ENCODE data around the gene SNAP29.

Gene SNAP29

DNA sequence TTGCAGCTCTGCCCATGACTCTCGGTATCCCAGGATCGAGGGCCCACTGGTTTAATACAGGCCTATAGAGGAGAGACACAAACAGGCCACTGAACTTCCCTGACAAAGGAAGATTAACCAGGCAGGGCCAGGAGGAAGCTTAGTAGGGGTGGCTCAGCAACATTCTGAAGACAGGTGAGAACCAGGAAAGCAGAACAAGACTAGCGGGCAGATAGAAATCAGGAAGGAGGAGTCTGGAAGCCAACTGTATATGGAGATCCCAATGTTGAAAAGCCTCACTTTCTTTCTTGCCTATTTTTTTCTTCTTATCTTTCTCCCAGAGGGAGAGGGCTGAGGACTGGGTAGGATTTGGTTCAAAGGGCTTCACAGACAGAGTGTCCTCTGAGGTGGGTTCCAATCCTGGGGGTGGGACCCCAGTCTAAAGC lies 5.6 kb upstream of the SNAP29 start:
- Mint-ChIP-seq H3K27ac (peak overlapping the region in 2 of 3 experiments; percentile 20 to 70), H3K4me3 (no peak overlapping the region), H3K4me1 (peaks cover 37% of the 10 kb centered on the region), H3K36me3 (ENCODE audit: low read depth) (no peaks in the 10 kb centered on the region), H3K9me3 (no peaks in the 10 kb centered on the region), H3K27me3 (ENCODE audit: low read depth) (no peaks in the 10 kb centered on the region)
- no peak for TF ChIP-seq CTCF (IDR thresholded peaks at IDR 0.05; ENCODE audit: unreplicated experiment in 3 of 3)

GRCh38 chr22:20857247-20857643 lies 1.6 kb upstream of the SNAP29 start:
- TF ChIP-seq CTCF (IDR thresholded peaks at IDR 0.05; ENCODE audit: unreplicated experiment in 3 of 3): no peak
- H3K4me1 Mint-ChIP-seq: peaks cover 39% of the 10 kb centered on the region
- H3K27ac Mint-ChIP-seq: peak overlapping the region; percentile 5 to 79 (median 50)
- peaks cover 4% of the 10 kb centered on the region for H3K36me3 Mint-ChIP-seq (ENCODE audit: low read depth)
- no peaks in the 10 kb centered on the region for H3K27me3 Mint-ChIP-seq (ENCODE audit: low read depth)
- peak overlapping the region; percentile 88 to 91 (median 91) for H3K4me3 Mint-ChIP-seq
- H3K9me3 Mint-ChIP-seq: no peaks in the 10 kb centered on the region

DNA sequence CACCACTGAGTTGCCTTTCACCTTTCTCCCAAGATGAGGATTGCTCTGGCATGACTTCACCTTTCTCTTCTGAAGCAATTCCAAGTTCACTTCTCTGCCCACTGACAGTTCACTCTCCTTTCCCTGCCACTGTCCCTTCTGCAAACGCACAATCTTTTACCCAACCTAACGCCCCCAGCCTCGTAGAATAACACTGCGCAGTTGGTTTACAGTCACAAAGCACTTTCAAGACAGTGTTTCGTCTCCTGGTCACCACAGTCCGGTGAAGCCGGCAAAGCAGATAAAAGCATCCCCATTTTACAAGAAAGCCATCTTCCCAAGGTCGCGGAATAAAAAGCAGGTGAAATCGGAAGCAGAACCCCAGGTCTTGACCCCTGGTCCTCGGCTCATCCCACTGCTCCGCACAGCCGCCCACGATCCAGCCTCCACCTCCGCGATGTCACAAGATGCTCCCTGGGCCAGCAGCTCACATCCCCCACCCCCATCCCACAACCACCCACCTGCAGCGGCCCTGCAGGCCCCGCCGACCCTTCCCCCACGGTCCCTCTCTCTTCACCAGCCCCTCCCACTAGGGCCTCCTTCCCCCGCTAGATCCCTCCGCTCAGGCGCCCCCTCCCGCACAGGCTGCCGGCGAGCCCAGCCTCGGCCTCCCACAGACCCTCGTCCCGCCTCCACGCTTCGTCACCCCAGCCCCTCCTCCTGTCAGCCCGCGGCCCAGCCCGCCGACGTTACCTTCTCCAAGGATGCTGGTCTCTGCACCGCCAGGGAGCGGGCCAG lies 781 bp upstream of the SNAP29 start:
- Mint-ChIP-seq H3K36me3 (ENCODE audit: low read depth) (peaks cover 7% of the 10 kb centered on the region), H3K27ac (peak overlapping the region; percentile 50 to 79 (median 61)), H3K9me3 (no peaks in the 10 kb centered on the region), H3K27me3 (ENCODE audit: low read depth) (no peaks in the 10 kb centered on the region), H3K4me3 (peak overlapping the region; percentile 88 to 91 (median 91)), H3K4me1 (peaks cover 31% of the 10 kb centered on the region)
- TF ChIP-seq CTCF (IDR thresholded peaks at IDR 0.05; ENCODE audit: unreplicated experiment in 3 of 3): no peak

DNA sequence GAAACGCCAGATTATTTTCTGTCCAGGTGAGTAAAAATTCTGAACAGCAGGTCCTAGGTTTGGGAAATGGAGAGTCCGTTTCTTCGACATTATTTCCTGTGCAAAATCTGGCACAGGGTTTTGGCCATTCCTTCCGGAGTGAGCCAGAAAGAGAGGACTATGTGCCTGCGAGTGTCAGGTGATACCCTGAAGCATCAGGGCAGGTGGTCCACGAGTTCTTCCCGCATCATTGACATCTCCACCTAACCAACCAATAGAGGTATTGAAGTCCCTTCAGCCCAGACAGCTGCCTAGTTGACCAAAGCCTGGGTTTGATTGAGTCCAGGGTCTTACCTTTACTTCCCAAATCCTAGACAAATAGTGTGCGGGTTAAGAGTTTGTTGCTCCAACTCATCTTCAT lies 808 bp downstream of the SNAP29 start:
- no peaks in the 10 kb centered on the region for H3K27me3 Mint-ChIP-seq (ENCODE audit: low read depth)
- no peak for TF ChIP-seq CTCF (IDR thresholded peaks at IDR 0.05; ENCODE audit: unreplicated experiment in 3 of 3)

GRCh38 chr22:20862540-20862939 lies 3.7 kb downstream of the SNAP29 start:
- no peak overlapping the region for H3K27ac Mint-ChIP-seq
- peak overlapping the region in 2 of 3 experiments; percentile 19 to 37 for H3K4me3 Mint-ChIP-seq
- H3K27me3 Mint-ChIP-seq (ENCODE audit: low read depth): no peaks in the 10 kb centered on the region
- H3K9me3 Mint-ChIP-seq: no peaks in the 10 kb centered on the region
- H3K4me1 Mint-ChIP-seq: peaks cover 27% of the 10 kb centered on the region
- H3K36me3 Mint-ChIP-seq (ENCODE audit: low read depth): peaks cover 12% of the 10 kb centered on the region
- no peak for TF ChIP-seq CTCF (IDR thresholded peaks at IDR 0.05; ENCODE audit: unreplicated experiment in 3 of 3)

More for the DNA sequence above, 808 bp downstream of the SNAP29 start:
- H3K36me3 Mint-ChIP-seq (ENCODE audit: low read depth): peaks cover 12% of the 10 kb centered on the region
- peak overlapping the region; percentile 88 to 91 (median 91) for H3K4me3 Mint-ChIP-seq
- no peaks in the 10 kb centered on the region for H3K9me3 Mint-ChIP-seq
- peak overlapping the region; percentile 37 to 82 (median 75) for H3K27ac Mint-ChIP-seq
- peaks cover 27% of the 10 kb centered on the region for H3K4me1 Mint-ChIP-seq

DNA sequence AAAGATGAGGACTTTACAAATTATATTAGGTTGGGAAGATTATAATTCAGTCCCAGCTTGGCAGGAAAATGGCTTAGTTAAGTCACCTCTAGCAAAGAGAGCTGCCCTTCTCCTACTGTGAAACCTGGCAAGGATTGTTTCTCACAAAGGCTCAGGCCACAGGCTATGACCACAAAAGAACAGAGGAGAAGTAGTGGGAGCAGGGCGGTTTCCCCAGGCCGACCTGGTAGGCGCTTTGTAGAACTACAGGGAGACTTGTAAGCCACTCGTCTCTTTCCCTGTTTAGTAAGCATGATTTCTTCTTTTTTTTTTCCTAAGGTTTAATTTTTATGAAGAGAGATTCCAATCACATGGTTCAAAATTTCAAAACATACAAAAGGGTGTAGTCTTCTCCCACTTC lies 4.6 kb downstream of the SNAP29 start:
- H3K4me1 Mint-ChIP-seq: peaks cover 29% of the 10 kb centered on the region
- no peaks in the 10 kb centered on the region for H3K27me3 Mint-ChIP-seq (ENCODE audit: low read depth)
- H3K4me3 Mint-ChIP-seq: peak overlapping the region in 2 of 3 experiments; percentile 38 to 46
- H3K9me3 Mint-ChIP-seq: no peaks in the 10 kb centered on the region
- TF ChIP-seq CTCF (IDR thresholded peaks at IDR 0.05; ENCODE audit: unreplicated experiment in 3 of 3): no peak
- H3K27ac Mint-ChIP-seq: no peak overlapping the region
- H3K36me3 Mint-ChIP-seq (ENCODE audit: low read depth): peaks cover 12% of the 10 kb centered on the region

Data from nephron (organoid).